Tibial nerve (tissue), 4 donors: ENCODE data around the gene WDR12.

Source experiments
- EP300 ChIP-seq, 2 donors: sonication (generic); formaldehyde crosslinking; IDR thresholded peaks; one replicate each; pipeline ENCODE4 v1.6.1; 2017; ENCODE audit warnings: antibody characterized with exemption in 2 of 2, mild to moderate bottlenecking in 1 of 2
- POLR2A ChIP-seq, 2 donors: fragments of 450-650 bp; IDR thresholded peaks; one replicate each; pipeline ENCODE4 v1.6.1; 2017; ENCODE audit warnings: antibody characterized with exemption in 2 of 2, mild to moderate bottlenecking in 2 of 2, moderate library complexity in 2 of 2
- TF ChIP-seq, protein P1 (sequence below), 5 experiments: fragments of 200-600 bp in 3 of 5; fragments of 450-650 bp in 2 of 5; sonication (generic) in 3 of 5; IDR thresholded peaks; one replicate each; pipeline ENCODE4 v1.5.1; 2016 to 2019; ENCODE audit warnings: antibody characterized with exemption in 5 of 5, mild to moderate bottlenecking in 3 of 5, moderate library complexity in 2 of 5

DNA sequence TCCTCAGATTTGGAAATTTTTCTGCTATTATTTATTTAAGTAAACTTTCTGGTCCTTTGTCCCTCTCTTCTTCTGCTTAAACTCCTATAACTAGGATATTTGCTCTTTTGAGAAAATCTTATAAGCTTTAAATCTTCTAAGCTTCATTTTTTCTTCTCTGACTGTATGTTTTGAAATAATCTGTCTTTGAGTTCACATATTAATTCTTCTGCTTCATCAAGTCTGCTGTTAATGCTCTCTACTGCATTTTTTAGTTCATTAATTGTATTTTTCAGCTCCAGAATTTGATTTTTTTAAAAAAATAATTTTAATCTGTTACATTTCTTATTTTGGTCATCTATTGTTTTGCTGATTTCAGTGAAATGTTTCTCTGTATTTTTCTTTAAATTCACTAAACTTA, 68.8 kb downstream of the WDR12 start:
- TF ChIP-seq, protein P1, sequence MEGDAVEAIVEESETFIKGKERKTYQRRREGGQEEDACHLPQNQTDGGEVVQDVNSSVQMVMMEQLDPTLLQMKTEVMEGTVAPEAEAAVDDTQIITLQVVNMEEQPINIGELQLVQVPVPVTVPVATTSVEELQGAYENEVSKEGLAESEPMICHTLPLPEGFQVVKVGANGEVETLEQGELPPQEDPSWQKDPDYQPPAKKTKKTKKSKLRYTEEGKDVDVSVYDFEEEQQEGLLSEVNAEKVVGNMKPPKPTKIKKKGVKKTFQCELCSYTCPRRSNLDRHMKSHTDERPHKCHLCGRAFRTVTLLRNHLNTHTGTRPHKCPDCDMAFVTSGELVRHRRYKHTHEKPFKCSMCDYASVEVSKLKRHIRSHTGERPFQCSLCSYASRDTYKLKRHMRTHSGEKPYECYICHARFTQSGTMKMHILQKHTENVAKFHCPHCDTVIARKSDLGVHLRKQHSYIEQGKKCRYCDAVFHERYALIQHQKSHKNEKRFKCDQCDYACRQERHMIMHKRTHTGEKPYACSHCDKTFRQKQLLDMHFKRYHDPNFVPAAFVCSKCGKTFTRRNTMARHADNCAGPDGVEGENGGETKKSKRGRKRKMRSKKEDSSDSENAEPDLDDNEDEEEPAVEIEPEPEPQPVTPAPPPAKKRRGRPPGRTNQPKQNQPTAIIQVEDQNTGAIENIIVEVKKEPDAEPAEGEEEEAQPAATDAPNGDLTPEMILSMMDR (IDR thresholded peaks at IDR 0.05) = no peak
- no peak for TF ChIP-seq POLR2A (IDR thresholded peaks at IDR 0.05)
- no peak for TF ChIP-seq EP300 (IDR thresholded peaks at IDR 0.05)
